NB4 (cell line): ENCODE results near the gene HK3.

Source experiments
- CTCF ChIP-seq: IDR thresholded peaks from one replicate; pipeline ENCODE4 v1.5.1; 2012; ENCODE audit warnings: low read depth, low read length
- MYC ChIP-seq: IDR thresholded peaks from 2 replicates; pipeline ENCODE4 v1.6.1; 2011; ENCODE audit warnings: low read depth, low read length
- POLR2A ChIP-seq: IDR thresholded peaks from 2 replicates; pipeline ENCODE4 v1.6.1; 2011; ENCODE audit warnings: mild to moderate bottlenecking; ENCODE audit not compliant: insufficient read length; ENCODE audit errors: extremely low read depth

- TF ChIP-seq CTCF (no peak), POLR2A (no peak), MYC (no peak)
Measured at GRCh38 chr5:176947847-176948246, 48.7 kb upstream of the HK3 start.
